ENCODE data around the gene YDJC. TPM values are rescaled to one million over a fixed set of nuclear protein-coding genes. Genes with fewer than 3 reads are reported as not detected.

Gene YDJC
- total and polyA plus RNA-seq, 2 experiments from 2014 or later, result 31.8 to 42.5 TPM

DNA sequence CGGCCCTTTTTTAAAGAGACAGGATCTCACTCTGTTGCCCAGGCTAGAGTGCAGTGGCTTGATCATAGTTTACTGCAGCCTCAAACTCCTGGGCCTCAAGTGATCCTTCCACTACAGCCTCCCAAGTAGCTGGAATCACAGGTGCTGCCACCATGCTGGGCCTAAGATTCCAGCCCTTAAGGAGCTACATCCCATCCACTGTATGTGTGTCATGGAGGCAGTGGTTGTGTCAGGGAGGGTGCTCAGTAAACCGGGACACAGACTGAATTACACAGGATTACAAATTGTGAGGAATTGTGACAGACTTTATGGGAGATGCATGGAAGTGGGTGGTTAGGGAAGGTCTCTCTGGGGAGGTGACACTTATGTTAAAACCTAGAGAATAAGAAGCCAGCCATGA, 33.9 kb upstream of the YDJC start:
- Histone ChIP-seq H3K27ac (no peak overlapping the region), H3K9me3 (ENCODE audit: low read depth) (no peaks in the 10 kb centered on the region), H3K27me3 (no peaks in the 10 kb centered on the region), H3K4me1 (ENCODE audit: low read depth) (no peaks in the 10 kb centered on the region), H3K36me3 (no peaks in the 10 kb centered on the region), H3K4me3 (no peak overlapping the region)
- no peak for DNase-seq (ENCODE audit: low read depth in 1 of 2, low spot score in 1 of 2)
- TF ChIP-seq, protein P1, sequence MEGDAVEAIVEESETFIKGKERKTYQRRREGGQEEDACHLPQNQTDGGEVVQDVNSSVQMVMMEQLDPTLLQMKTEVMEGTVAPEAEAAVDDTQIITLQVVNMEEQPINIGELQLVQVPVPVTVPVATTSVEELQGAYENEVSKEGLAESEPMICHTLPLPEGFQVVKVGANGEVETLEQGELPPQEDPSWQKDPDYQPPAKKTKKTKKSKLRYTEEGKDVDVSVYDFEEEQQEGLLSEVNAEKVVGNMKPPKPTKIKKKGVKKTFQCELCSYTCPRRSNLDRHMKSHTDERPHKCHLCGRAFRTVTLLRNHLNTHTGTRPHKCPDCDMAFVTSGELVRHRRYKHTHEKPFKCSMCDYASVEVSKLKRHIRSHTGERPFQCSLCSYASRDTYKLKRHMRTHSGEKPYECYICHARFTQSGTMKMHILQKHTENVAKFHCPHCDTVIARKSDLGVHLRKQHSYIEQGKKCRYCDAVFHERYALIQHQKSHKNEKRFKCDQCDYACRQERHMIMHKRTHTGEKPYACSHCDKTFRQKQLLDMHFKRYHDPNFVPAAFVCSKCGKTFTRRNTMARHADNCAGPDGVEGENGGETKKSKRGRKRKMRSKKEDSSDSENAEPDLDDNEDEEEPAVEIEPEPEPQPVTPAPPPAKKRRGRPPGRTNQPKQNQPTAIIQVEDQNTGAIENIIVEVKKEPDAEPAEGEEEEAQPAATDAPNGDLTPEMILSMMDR (IDR thresholded peaks at IDR 0.05; ENCODE audit: low read depth, low read length), result no peak

DNA sequence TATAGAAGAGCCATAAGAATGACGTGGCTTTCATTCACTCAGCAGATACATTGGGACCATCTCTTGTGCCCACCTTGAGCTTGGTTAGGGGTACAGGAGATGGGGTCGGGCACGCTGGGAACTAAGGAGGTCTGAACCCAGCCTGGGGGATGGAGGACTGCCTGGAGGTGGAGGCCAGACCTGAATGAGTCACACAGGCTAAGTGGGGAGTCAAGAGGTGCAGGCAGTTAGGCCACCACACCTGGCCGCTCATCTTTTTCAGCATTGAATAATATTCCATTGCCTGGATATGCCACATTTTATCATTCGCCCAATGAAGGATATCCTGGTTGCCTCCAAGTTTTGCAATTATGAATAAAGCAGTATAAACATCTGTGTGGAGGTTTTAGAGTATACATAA, 32.2 kb upstream of the YDJC start:
- no peaks in the 10 kb centered on the region for H3K27me3 ChIP-seq
- no peaks in the 10 kb centered on the region for H3K36me3 ChIP-seq
- no peaks in the 10 kb centered on the region for H3K9me3 ChIP-seq (ENCODE audit: low read depth)
- no peak overlapping the region for H3K4me3 ChIP-seq
- TF ChIP-seq, protein P1 (IDR thresholded peaks at IDR 0.05; ENCODE audit: low read depth, low read length), result no peak
- no peak overlapping the region for H3K27ac ChIP-seq
- H3K4me1 ChIP-seq (ENCODE audit: low read depth), result no peaks in the 10 kb centered on the region
- DNase-seq (ENCODE audit: low read depth in 1 of 2, low spot score in 1 of 2), result no peak

DNA sequence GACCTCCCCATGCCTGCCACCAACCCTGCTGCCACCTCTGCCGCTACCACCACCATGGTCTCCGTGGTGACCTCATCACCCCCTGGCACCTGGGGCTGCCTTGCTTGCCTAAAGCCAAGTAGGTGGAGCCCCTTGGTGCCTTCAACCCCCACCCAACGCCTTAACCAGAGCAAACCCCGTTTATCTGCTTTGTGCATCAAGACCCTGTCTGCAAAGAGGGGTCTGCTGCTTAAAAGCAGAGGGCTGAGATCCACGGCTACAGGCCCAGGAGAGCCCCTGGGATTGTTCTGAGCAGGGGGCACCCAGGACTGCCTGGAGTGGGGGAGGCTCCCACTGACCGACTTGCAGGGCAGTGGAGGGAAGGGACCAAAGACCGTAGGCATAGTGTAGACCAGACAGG, 31.1 kb upstream of the YDJC start:
- Histone ChIP-seq H3K36me3 (no peaks in the 10 kb centered on the region), H3K27me3 (no peaks in the 10 kb centered on the region), H3K4me3 (no peak overlapping the region), H3K27ac (no peak overlapping the region), H3K4me1 (ENCODE audit: low read depth) (no peaks in the 10 kb centered on the region), H3K9me3 (ENCODE audit: low read depth) (no peaks in the 10 kb centered on the region)
- DNase-seq (ENCODE audit: low read depth in 1 of 2, low spot score in 1 of 2), result no peak
- TF ChIP-seq, protein P1 (IDR thresholded peaks at IDR 0.05; ENCODE audit: low read depth, low read length), result no peak

DNA sequence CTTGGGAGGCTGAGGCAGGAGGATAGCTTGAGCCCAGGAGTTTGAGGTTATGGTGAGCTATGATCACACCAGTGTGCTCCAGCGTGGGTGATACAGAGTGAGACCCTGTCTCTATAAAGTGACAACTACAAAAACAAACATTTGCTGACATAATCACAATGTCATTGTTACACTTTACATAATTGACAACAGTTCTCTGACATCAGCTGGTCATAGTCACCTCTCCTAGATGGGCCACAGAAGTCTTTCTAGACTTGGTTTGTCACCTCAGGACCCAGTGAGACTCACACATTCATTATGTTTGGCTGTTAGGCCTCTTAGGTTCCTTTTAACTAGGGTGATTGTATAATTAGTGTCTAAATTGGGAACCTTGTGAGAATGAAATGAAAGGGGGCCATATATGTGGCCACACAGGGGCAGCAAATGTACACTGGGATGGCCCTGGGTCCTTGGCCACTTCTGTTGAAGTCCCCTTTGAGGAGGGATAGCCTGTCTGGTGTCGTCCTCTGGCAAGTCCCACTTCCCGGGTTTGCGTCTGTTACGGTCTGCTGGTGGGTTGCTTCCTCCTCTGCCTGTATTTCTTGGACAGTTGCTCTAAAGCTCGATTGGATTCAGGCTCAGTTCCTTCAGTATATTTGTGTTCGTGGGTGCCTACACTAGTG, 30.2 kb upstream of the YDJC start:
- no peak for DNase-seq (ENCODE audit: low read depth in 1 of 2, low spot score in 1 of 2)
- Histone ChIP-seq H3K4me1 (ENCODE audit: low read depth) (no peaks in the 10 kb centered on the region), H3K36me3 (no peaks in the 10 kb centered on the region), H3K9me3 (ENCODE audit: low read depth) (no peaks in the 10 kb centered on the region), H3K27ac (no peak overlapping the region), H3K4me3 (no peak overlapping the region), H3K27me3 (no peaks in the 10 kb centered on the region)
- TF ChIP-seq, protein P1 (IDR thresholded peaks at IDR 0.05; ENCODE audit: low read depth, low read length), result no peak

DNA sequence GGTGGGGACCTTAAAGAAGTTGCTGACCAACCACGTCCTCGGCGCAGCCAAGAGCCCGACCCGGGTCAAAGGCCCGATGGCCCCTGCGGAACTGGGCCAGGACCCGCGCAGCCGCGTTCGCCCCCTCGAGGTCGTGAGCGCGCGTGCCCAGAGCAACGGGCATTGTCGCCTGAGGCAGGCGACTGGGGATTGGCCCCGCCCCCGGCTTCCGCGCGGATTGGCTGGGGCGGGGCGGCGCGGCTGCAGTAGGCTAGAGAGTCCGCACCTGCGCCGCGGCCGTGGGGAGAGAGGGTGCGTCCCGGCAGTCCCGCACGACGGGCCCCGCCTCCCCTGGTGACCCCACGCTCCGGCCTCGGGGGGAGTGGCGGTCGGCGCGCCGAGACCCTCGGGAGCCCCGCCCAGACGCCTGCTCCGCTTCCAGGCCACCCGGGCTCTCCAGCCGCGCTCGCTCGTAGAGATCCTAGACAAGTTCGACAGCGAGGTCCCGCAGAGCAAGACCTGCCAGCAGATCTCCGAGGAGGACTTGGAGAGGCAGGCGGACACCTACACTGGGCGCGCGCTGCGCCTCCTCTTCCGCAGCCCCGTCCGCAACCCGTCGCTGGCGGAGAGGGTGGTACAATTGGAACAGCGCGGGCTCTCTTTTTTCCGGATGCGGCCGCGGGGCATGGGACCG, 27.7 kb upstream of the YDJC start:
- peak overlapping the region; percentile 35 for H3K4me3 ChIP-seq
- H3K9me3 ChIP-seq (ENCODE audit: low read depth), result no peaks in the 10 kb centered on the region
- H3K27ac ChIP-seq, result no peak overlapping the region
- no peaks in the 10 kb centered on the region for H3K36me3 ChIP-seq
- H3K4me1 ChIP-seq (ENCODE audit: low read depth), result peaks cover 3% of the 10 kb centered on the region
- TF ChIP-seq, protein P1 (IDR thresholded peaks at IDR 0.05; ENCODE audit: low read depth, low read length), result no peak
- H3K27me3 ChIP-seq, result no peaks in the 10 kb centered on the region
- peak; percentile 15 to 88 for DNase-seq (ENCODE audit: low read depth in 1 of 2, low spot score in 1 of 2)

Data from cardiac muscle cell (in vitro differentiated cells and primary cell).